AG10803 (cell line): ENCODE results near the gene TRAPPC3L.
A peak's percentile ranks its signal among the peaks of the same experiment; 100 is the strongest.

ENCODE experiments used
- DNase-seq: peaks from one replicate; pipeline ENCODE4 v3.0.0; 2010; ENCODE audit warnings: low read depth
- H3K4me3 ChIP-seq: 2 replicates; pipeline ENCODE4 v1.5.1; 2011; ENCODE audit warnings: mild to moderate bottlenecking, low read length, control low read depth
- CTCF ChIP-seq: conservative IDR thresholded peaks from 2 replicates; pipeline ENCODE4 v1.5.1; 2011; ENCODE audit warnings: mild to moderate bottlenecking, low read length, control low read depth, inconsistent platforms

TRAPPC3L gene

GRCh38 chr6:116564921-116565872 lies 19.7 kb upstream of the TRAPPC3L start:
- TF ChIP-seq CTCF: no peak
- H3K4me3 ChIP-seq: peak overlapping the region; percentile 42

GRCh38 chr6:116564311-116564710 lies 18.8 kb upstream of the TRAPPC3L start:
- DNase-seq: peak; percentile 77
- no peak overlapping the region for H3K4me3 ChIP-seq
- TF ChIP-seq CTCF: no peak

More at GRCh38 chr6:116564921-116565872, 19.7 kb upstream of the TRAPPC3L start:
- peak; percentile 34 for DNase-seq

- no peak overlapping the region for H3K4me3 ChIP-seq
- DNase-seq: no peak
- no peak for TF ChIP-seq CTCF
Measured at GRCh38 chr6:116563830-116564229, 18.3 kb upstream of the TRAPPC3L start.

GRCh38 chr6:116562614-116563013 lies 17.1 kb upstream of the TRAPPC3L start:
- H3K4me3 ChIP-seq: no peak overlapping the region
- DNase-seq: no peak
- TF ChIP-seq CTCF: no peak

GRCh38 chr6:116562019-116562403 lies 16.5 kb upstream of the TRAPPC3L start:
- TF ChIP-seq CTCF: no peak
- no peak for DNase-seq
- no peak overlapping the region for H3K4me3 ChIP-seq

- peak; percentile 69 for DNase-seq
- peak; percentile 98 for TF ChIP-seq CTCF
- H3K4me3 ChIP-seq: peak overlapping the region; percentile 26; the same call in 1 of the 2 replicates
Measured at GRCh38 chr6:116561377-116562018, 16.0 kb upstream of the TRAPPC3L start.

GRCh38 chr6:116560130-116560529 lies 14.6 kb upstream of the TRAPPC3L start:
- TF ChIP-seq CTCF: no peak
- no peak overlapping the region for H3K4me3 ChIP-seq
- no peak for DNase-seq
